Mucosa of stomach (tissue), 1 donor: ENCODE results near the gene SLC6A15.

Experiments used
- H3K27me3 ChIP-seq: one replicate; pipeline ENCODE4 v1.7.0; 2013; ENCODE audit warnings: mild to moderate bottlenecking, low read length; ENCODE audit not compliant: control insufficient read depth, insufficient read depth
- H3K36me3 ChIP-seq: one replicate; pipeline ENCODE4 v1.7.0; 2013; ENCODE audit warnings: low read length; ENCODE audit not compliant: control insufficient read depth, insufficient read depth
- H3K4me1 ChIP-seq: one replicate; pipeline ENCODE4 v1.7.0; 2013; ENCODE audit warnings: mild to moderate bottlenecking, low read length; ENCODE audit not compliant: control insufficient read depth, insufficient read depth
- H3K4me3 ChIP-seq: one replicate; pipeline ENCODE4 v1.7.0; 2013; ENCODE audit warnings: low read length
- H3K9ac ChIP-seq: one replicate; pipeline ENCODE4 v1.7.0; 2013; ENCODE audit warnings: mild to moderate bottlenecking, low read length, moderate library complexity
- H3K9me3 ChIP-seq: one replicate; pipeline ENCODE4 v1.7.0; 2013; ENCODE audit warnings: mild to moderate bottlenecking, low read length, moderate library complexity; ENCODE audit not compliant: control insufficient read depth
- donor health status: Pancreatic carcinoma.

The SLC6A15 gene

DNA sequence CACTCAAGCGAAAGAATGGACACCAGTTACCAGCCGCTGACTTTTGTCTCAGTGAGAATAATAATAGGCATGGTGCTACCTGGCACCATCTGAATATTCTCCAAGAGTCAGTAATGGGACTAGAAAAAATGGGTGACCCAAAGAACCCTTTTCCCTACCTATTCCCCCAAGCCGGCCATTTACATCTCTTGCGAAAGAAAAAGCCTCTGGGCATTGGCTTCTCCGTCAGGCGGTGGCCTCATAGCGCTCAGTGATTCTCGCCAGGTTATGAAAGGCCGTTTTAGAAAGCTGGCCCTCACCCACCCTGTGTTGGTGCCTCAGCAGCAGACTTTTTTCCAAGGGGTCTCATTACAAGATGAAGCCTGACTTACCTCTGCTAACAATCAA, 523 bp upstream of the SLC6A15 start:
- no peaks in the 10 kb centered on the region for H3K36me3 ChIP-seq
- H3K9me3 ChIP-seq = no peaks in the 10 kb centered on the region
- H3K4me1 ChIP-seq = peaks cover 6% of the 10 kb centered on the region
- H3K4me3 ChIP-seq = no peak overlapping the region
- peaks cover 30% of the 10 kb centered on the region for H3K27me3 ChIP-seq
- no peak overlapping the region for H3K9ac ChIP-seq

DNA sequence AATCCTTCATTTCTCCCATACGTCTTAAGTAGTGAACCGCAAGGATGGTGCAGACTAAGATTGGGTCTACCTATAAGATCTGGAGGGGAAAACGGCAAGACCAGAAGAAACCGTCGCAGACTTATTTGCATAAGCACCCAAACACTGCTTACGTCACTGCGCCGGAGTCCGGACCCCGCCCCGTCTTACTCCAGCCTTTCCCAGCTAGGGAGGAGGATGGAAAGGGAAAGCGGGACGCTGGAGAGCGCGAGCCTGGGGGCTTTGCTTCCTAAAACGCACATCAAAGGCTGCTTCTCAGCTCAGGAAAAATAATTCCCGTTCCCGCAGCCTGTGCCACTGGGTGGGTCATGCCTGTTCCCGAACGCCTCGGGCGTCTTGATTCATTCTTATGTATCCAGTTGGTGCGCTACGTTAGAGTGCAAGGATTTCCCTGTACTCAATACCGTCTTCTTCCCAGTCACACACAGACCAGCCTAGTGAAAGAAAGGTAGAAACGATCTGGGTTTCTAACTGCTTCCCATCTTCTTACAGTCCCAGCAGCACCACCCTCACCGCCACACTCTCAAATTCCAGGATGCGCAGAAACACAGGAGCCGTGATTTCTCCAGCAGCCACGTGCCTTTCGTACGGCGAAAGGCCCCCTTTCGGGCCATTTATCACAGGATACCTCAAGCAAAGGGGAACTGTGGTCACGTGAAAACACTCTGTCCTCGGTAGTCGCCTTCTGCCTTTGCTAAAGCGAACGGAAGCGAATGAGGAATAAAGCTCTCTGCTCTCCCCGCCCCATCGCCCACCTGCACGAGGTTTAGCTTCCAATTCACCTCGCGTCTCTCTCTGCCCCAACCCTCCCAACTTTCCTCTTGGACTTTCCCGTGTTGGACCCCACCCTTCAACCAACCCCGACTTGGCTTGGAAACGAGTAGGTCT, 1.1 kb downstream of the SLC6A15 start:
- Histone ChIP-seq H3K9me3 (no peaks in the 10 kb centered on the region), H3K4me1 (peaks cover 6% of the 10 kb centered on the region), H3K36me3 (no peaks in the 10 kb centered on the region), H3K9ac (no peak overlapping the region), H3K4me3 (no peak overlapping the region), H3K27me3 (peaks cover 30% of the 10 kb centered on the region)

DNA sequence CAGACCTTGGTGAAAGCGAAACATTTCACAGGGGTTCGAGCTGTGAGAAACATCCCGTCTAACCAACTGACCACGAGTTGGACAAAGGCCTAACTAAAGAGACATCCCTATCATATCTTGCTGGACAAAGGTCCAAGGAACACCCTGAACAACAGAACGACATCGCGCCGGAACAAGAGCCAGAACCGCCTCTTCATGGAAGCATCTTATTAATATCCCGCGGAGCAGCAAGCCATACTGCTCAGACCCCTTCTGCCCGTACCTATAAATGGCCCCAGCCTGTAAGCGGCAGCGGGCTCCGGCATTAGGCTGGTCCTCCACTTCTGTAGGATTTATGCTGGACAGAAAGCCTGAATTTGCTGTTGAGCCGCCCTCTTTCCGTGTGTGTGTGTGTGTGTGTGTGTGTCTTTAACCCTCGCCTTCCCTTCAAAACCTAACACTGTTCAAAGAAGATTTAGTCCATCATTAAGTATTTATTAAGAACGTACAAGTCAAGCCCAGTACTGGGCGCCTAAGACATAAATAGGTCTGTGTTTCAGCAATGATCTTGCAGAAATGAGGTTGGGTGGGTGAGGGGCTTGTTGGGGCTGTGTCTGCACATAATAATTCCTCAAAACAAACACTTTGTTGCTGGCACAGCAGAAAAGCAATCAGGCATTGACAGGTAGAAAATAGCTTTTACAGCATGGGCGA, 1.9 kb downstream of the SLC6A15 start:
- H3K4me3 ChIP-seq = no peak overlapping the region
- H3K27me3 ChIP-seq = peaks cover 30% of the 10 kb centered on the region
- no peaks in the 10 kb centered on the region for H3K36me3 ChIP-seq
- no peak overlapping the region for H3K9ac ChIP-seq
- no peaks in the 10 kb centered on the region for H3K9me3 ChIP-seq
- H3K4me1 ChIP-seq = peaks cover 6% of the 10 kb centered on the region

DNA sequence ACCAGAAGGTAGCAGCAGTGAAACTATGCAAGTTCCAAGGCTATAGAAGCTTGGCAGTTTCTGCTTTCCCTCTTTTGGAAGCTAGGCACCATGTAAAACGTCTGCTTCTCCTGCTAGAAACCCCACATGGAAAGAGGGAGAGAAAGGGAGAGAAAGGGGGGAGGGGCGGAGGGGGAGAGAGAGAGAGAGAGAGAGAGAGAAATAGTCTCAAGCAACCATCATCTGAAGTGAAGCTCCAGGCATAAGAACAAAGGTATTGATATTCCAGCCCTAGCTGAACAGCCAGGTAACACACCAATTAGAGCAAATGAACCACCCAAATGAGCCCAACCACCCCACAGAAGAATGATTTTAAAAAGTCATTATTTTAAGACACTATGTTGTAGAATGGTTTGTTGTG, 8.5 kb downstream of the SLC6A15 start:
- Histone ChIP-seq H3K4me1 (no peaks in the 10 kb centered on the region), H3K4me3 (no peak overlapping the region), H3K9me3 (no peaks in the 10 kb centered on the region), H3K27me3 (no peaks in the 10 kb centered on the region), H3K36me3 (no peaks in the 10 kb centered on the region), H3K9ac (no peak overlapping the region)

GRCh38 chr12:84891106-84891838, 21.3 kb downstream of the SLC6A15 start:
- Histone ChIP-seq H3K4me1 (no peaks in the 10 kb centered on the region), H3K27me3 (no peaks in the 10 kb centered on the region), H3K4me3 (no peak overlapping the region), H3K36me3 (no peaks in the 10 kb centered on the region), H3K9ac (no peak overlapping the region), H3K9me3 (no peaks in the 10 kb centered on the region)

GRCh38 chr12:84889818-84890217, 22.8 kb downstream of the SLC6A15 start:
- Histone ChIP-seq H3K9me3 (no peaks in the 10 kb centered on the region), H3K27me3 (no peaks in the 10 kb centered on the region), H3K4me1 (no peaks in the 10 kb centered on the region), H3K9ac (no peak overlapping the region), H3K36me3 (no peaks in the 10 kb centered on the region), H3K4me3 (no peak overlapping the region)

DNA sequence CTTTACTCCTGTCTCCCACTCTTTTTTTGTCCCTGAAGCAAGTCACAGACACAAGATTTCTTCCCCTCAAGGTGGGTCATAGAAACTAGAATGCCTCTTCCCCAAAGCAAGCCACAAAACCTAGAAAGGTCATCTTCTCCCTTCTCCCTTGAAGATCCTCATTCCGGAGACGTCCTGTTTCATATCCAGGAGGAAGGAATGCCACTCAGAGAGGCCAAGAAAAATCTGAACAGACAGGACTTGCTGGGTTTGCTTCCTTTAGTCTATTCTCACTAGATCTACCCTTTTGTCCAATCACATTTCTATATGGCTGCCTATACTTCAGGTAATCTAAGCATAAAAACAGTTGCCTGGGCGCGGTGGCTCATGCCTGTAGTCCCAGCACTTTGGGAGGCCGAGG, 23.7 kb downstream of the SLC6A15 start:
- H3K27me3 ChIP-seq = no peaks in the 10 kb centered on the region
- no peaks in the 10 kb centered on the region for H3K9me3 ChIP-seq
- H3K9ac ChIP-seq = no peak overlapping the region
- H3K4me1 ChIP-seq = no peaks in the 10 kb centered on the region
- no peak overlapping the region for H3K4me3 ChIP-seq
- no peaks in the 10 kb centered on the region for H3K36me3 ChIP-seq

GRCh38 chr12:84877340-84877739, 35.3 kb downstream of the SLC6A15 start:
- Histone ChIP-seq H3K4me1 (no peaks in the 10 kb centered on the region), H3K9me3 (no peaks in the 10 kb centered on the region), H3K36me3 (no peaks in the 10 kb centered on the region), H3K4me3 (no peak overlapping the region), H3K9ac (no peak overlapping the region), H3K27me3 (no peaks in the 10 kb centered on the region)

- H3K36me3 ChIP-seq = no peaks in the 10 kb centered on the region
- no peak overlapping the region for H3K4me3 ChIP-seq
- H3K27me3 ChIP-seq = no peaks in the 10 kb centered on the region
- H3K4me1 ChIP-seq = no peaks in the 10 kb centered on the region
- H3K9me3 ChIP-seq = no peaks in the 10 kb centered on the region
- no peak overlapping the region for H3K9ac ChIP-seq
Measured at GRCh38 chr12:84875241-84875640, 37.4 kb downstream of the SLC6A15 start.

DNA sequence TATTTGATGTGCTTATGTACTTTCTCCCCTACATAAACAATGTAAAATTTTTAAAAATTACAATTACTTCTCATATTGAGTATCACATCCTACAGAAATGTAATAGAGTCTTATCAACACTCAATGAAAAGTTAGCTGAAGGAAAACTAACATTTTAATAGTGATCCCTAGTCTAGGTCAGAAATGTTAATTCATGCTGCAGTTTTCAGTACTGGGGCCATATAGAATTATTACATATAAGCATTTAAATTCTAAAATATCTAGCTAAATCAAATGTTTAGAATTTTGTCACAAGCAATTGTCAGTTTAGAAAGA, 37.8 kb downstream of the SLC6A15 start:
- Histone ChIP-seq H3K4me3 (no peak overlapping the region), H3K9ac (no peak overlapping the region), H3K36me3 (no peaks in the 10 kb centered on the region), H3K27me3 (no peaks in the 10 kb centered on the region), H3K9me3 (no peaks in the 10 kb centered on the region), H3K4me1 (no peaks in the 10 kb centered on the region)

- H3K36me3 ChIP-seq = no peaks in the 10 kb centered on the region
- H3K4me1 ChIP-seq = no peaks in the 10 kb centered on the region
- no peaks in the 10 kb centered on the region for H3K27me3 ChIP-seq
- H3K9ac ChIP-seq = no peak overlapping the region
- no peak overlapping the region for H3K4me3 ChIP-seq
- H3K9me3 ChIP-seq = no peaks in the 10 kb centered on the region
Measured at GRCh38 chr12:84874125-84874824, 38.3 kb downstream of the SLC6A15 start.
